HG02840 (cell line): ENCODE results near the gene PAX2.

Experiments
- ATAC-seq: cut with Tn5 transposase; IDR thresholded peaks from one replicate; pipeline ENCODE4 v1.9.1; 2021; ENCODE audit warnings: mild to moderate bottlenecking, moderate library complexity, moderate number of reproducible peaks; ENCODE audit not compliant: unreplicated experiment, low FRiP score

The PAX2 gene

DNA sequence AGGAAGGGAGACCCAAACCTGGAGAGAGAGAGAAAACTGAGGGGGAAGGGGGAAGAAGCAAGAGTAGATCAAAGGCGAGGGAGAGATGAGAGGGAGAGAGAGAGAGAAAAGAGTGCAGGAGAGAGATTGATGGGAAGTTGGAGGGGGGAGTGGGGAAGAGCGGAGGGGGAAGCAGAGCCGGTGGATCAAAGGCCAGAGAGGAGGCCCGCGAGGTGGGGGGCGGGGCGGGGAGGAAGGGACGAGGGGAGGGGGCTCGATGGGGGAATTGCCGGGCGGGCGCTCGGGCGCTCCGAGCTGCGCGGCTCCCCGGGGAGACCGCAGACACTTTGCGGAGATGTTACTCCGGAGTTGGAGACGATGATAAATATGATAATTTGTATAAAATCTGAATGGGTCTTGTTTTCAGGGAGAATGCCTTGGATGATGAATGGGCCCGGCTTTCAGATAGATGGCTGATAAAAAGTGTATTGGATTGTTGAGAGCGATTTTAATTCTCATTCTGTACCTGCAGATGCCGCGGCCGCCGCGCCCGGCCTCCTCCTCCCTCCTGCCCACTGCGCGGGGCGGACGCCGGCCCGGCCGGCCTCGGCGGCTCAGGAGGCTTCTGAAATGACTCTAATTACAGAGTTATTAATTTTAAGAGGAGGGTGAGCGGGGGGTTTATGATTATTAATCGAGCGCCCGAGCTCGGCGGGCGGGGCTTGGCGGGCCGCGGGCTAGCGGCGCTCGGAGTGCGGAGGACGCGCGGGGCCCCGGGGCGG is 21.4 kb upstream of the PAX2 start:
- ATAC-seq = no peak

DNA sequence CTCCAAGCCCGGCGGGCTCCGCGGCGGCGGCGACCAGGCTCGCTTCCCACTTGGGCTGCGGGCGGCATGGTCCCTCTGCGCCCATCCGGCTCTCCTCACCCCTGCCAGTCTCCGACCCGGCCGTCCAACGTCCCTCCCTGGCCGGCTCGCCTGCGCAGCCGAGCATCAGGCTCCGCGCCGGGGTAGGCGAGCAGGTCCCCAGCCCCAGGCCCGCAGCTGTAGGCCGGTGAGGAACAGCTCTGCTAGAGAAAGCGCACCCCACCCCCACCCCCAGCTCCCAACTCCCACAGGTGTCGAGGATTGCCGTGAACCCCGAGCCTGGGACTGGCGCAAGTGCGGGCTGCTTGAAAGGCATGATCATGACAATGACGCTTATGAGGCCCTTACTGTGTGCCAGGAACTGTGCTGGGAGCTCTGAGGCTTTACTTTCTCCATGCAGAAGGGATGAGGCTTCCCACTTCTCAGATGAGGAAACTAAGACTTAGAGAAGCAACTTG is 20.8 kb upstream of the PAX2 start:
- no peak for ATAC-seq

GRCh38 chr10:100725071-100725471 is 20.3 kb upstream of the PAX2 start:
- ATAC-seq = no peak

DNA sequence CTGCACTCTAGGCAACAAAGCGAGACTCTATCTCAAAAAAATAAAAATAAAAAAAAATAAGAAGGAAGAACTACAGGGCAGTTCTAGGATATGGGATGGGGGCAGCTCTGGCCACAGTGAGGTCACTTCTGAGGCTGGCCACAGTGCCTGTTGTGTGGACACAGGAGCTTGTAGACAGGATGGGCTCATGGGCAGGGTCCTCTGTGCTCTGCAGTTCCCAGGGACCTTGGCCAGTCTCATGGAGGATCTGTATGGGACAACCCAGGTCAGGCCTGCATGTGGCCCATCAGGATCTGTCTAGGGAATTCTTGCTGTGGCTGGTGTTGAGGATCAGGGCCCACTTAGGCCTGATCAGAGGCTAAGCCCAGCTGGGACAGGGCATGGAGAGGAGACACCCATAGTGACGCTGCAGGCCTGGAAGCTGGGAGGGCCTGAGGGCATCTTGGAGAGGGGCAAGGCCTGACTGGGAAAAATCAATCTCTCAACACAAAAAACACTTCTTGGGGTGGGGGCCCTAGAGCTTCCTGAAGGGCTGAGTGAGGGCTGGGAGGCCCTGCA is 19.4 kb upstream of the PAX2 start:
- no peak for ATAC-seq

GRCh38 chr10:100727808-100728207 is 17.6 kb upstream of the PAX2 start:
- ATAC-seq = no peak

DNA sequence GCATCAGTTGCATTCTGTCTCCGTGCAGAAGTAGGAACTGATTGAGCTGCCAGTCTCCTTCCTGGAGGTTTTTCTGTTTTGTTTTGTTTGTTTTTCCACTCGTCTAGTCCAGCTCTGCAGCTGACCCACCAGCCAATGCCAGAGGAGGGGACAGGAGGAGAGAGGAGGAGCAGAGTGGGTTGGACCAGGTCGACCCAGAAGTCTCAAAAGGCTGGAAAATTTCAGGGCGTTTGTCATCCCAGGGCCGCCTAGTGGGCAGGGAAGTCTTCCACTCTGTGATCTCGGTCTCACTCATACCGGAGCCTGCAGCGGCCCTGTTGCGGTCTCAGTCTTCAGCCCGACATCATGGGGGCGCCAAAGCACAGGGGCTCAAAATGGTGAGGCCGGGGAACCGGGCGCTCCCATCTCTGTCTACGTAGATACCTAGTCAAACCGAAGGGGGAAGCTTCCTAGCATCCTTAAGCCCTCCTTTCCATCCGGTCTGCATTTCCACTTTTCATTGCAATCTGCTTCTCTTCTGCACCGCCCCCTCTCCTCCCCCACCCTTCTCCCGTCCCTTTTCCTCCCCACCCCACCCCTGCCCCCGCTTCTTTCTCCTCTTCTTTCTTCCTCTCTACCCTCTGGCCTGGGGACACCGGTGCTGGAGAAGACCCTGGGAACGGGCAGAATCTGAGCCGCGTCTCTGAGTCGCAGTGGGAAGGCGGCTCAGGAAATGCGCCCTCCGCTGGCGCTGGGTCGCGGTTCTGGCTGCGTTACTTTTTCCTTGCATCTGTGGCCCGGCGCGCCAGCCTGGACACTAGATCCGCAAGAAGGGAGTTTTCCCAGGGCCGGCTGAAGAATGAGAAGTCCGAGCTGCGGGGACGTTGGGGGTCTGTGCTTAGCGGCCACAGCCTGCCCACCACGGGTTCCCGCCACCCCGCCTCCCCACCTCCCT is 16.2 kb upstream of the PAX2 start:
- ATAC-seq = no peak

- no peak for ATAC-seq
Observed at GRCh38 chr10:100729862-100730724, 15.3 kb upstream of the PAX2 start.

DNA sequence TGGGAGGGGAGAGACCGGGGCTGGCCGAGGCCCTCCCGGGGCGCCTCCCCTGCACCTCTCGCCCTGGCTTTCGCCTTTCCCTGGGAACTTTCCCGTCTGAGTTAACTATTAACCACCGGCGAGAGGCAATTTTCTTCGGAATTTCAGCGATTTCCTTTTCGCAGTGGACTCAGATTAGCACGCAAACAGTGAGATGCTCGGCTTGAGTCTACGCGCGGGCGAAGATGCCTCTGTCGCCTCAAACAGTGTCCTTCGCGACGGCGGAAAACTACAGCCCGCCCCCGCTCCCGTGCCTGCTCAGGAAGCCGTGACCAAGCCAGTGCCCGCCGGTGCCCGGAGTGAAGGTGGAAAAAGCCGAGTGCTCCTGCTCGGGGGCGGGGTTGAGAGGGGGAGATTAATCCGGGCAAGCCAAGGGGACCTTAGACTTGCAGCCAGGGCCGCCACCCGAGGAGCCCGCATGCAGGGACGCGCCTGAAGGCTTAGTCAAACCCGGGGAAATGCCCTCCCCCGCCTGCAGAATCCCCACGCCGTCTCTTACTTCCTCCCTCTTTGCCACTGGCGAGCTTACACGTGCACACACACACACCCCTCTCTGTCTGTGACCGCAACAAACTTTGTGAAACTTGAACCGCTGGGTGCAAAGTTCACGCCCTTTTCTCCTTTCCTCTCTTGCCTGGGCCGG is 14.5 kb upstream of the PAX2 start:
- no peak for ATAC-seq

GRCh38 chr10:100731407-100732240 is 13.8 kb upstream of the PAX2 start:
- ATAC-seq = no peak

GRCh38 chr10:100732241-100732596 is 13.2 kb upstream of the PAX2 start:
- no peak for ATAC-seq

DNA sequence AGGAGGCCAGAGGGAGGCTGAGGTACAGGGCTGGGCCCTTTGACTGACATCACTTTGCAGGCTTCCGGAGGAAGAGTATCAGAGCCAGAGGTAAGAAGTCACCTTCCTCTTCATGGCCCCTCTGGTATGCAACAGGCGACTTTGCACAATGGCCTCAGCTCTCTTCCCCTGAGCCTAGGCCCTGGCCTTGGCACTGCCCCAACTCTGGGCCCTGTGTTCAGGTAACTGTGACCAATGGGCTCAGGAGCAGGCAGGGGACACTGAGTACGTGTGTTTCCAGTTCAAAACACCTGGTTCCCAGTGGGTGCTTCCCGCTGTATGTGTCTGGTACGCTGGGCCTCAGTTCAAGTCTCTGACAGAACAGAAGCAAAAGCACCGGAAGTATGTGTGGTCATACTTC is 12.1 kb upstream of the PAX2 start:
- no peak for ATAC-seq

DNA sequence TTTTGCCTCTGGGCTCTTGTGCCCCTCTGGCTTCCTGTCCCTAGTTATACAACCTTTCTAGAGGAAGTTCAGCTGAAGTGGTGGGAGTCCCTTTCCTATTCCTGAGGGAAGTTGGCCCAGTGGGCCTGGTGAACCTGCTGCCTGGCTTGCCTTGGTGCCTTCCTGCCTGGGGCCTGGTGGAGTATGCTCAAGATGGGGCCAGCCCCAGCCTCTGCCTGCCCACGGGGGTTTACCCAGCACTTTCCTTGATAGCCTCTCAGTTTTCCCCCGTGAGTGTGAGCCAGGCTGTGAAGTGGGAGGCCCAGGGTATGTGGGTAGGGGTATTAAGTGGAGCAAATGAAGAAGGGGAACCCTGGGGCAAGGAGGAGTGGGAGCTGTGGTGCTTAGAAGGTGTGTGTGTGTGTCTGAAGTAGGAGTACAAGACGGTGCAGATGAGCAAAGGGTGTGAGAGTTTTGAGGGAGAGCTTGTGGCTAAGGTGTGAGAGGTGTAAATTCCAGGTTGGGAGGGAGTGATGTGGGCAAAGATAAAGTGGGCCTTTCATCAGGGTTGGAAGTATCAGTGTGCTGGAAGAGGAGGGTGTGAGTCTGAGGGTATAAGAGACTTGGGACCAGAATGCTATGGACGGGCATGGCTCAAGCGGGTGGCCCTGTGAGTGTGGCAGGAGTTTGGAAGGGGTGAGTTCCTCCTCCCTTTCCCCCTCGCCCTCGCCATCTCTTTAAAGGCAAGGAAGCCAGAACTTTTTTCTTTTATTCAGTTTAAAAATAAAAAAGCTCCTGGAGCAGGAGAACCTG is 10.9 kb upstream of the PAX2 start:
- no peak for ATAC-seq

DNA sequence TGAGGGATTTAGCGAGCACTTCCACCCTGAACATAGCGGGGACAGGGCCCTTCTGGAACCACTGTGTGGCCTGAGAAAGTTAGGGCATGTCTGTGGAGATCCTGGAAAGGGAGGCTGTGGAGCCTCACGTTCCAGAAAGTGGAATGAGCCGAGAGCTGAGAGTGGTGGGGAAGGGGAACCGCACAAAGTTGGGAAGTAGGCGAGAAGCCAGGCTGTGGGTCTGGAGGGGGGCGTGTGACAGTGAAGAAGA is 10.4 kb upstream of the PAX2 start:
- no peak for ATAC-seq

- no peak for ATAC-seq
Observed at GRCh38 chr10:100735337-100736143, 9.8 kb upstream of the PAX2 start.

- ATAC-seq = no peak
Observed at GRCh38 chr10:100736144-100736808, 9.1 kb upstream of the PAX2 start.

GRCh38 chr10:100736809-100737354 is 8.5 kb upstream of the PAX2 start:
- no peak for ATAC-seq
